Lower leg skin (tissue), 4 donors: ENCODE measurements around the gene SERINC2. TPM values are rescaled to one million over a fixed set of nuclear protein-coding genes. Genes with fewer than 3 reads are reported as not detected.
A peak's percentile ranks its signal among the peaks of the same experiment; 100 is the strongest.

Source experiments
- DNase-seq, 2 donors: peaks; one replicate each; pipeline ENCODE4 v3.0.0-alpha.2; 2019; ENCODE audit warnings: low spot score in 2 of 2
- H3K4me3 ChIP-seq: fragments of 200-600 bp; sonication (generic); 2 replicates; pipeline ENCODE4 v1.5.1; 2017; ENCODE audit warnings: mild to moderate bottlenecking, low read depth; ENCODE audit not compliant: poor library complexity, severe bottlenecking
- CTCF ChIP-seq, 3 donors: fragments of 450-650 bp; IDR thresholded peaks; one replicate each; pipeline ENCODE4 v1.5.1; 2016; ENCODE audit warnings: antibody characterized with exemption in 3 of 3, mild to moderate bottlenecking in 3 of 3, moderate library complexity in 2 of 3
- POLR2A ChIP-seq, 2 donors: fragments of 450-650 bp; IDR thresholded peaks; one replicate each; pipeline ENCODE4 v1.6.1; 2016 to 2017; ENCODE audit warnings: antibody characterized with exemption in 2 of 2, mild to moderate bottlenecking in 1 of 2, moderate library complexity in 1 of 2
- WGBS, 2 donors: methylation state at CpG; one replicate each; pipeline ENCODE4 v1.1.5; 2018; 5-methylcytosine and 5-hydroxymethylcytosine counted together
- intact Hi-C: fragments of 100-400 bp; cut with DNase I; formaldehyde crosslinking; loops from one replicate; pipeline ENCODE4 v1.15.0; 2023; ENCODE audit warnings: low total_unique reads
- total RNA-seq, 4 donors: library from RNA; depleted of rRNA; stranded (reverse); fragments of >200 nt; gene quantifications; one replicate each; pipeline ENCODE4 v1.1.0, GENCODE V29; 2016

The SERINC2 gene
- total RNA-seq, 4 donors from 2014 or later: 51.4 to 85.4 (median 60.6) TPM

GRCh38 chr1:31483012-31483946 lies 70.3 kb downstream of the SERINC2 start:
- peak in 1 of 2 donors; percentile 79 for DNase-seq
- TF ChIP-seq POLR2A (IDR thresholded peaks at IDR 0.05) (no peak), CTCF (IDR thresholded peaks at IDR 0.05) (no peak)
- H3K4me3 ChIP-seq: no peak overlapping the region
- WGBS, 2 donors: 31 to 36% methylated on average over 13 of the region's 13 CpGs
- intact Hi-C loops: loop anchor here (5.0 kb wide), 1 partner anchor 756 kb away; no protein-coding TSS in a partner anchor

Other genes with a start within 250 kb of the SERINC2 start
- 1 to 10 TPM in 2 of 4 donors, under 1 TPM in 2; 0.46 to 1.4 (median 0.91) TPM for gene NKAIN1, start 173.3 kb upstream of the SERINC2 start, total RNA-seq
- 10 to 100 TPM; 24.4 to 57.7 (median 37.0) TPM for gene SNRNP40, start 116.4 kb upstream of the SERINC2 start, total RNA-seq
- gene ZCCHC17, start 116.2 kb upstream of the SERINC2 start, total RNA-seq: 10 to 100 TPM; 14.9 to 23.2 (median 17.6) TPM
- 10 to 100 TPM in 2 of 4 donors, 1 to 10 TPM in 2; 2.5 to 12.1 (median 8.6) TPM for gene FABP3, start 40.1 kb upstream of the SERINC2 start, total RNA-seq
- 100 to 1,000 TPM in 1 of 4 donors, 10 to 100 TPM in 3; 39.1 to 107 (median 69.2) TPM for gene TINAGL1, start 163.3 kb downstream of the SERINC2 start, total RNA-seq
- under 1 TPM in 1 of 4 donors, not detected in 3; 0.42 TPM for gene HCRTR1, start 204.5 kb downstream of the SERINC2 start, total RNA-seq
- 100 to 1,000 TPM; 101 to 124 (median 115) TPM for gene PEF1, start 231.7 kb downstream of the SERINC2 start, total RNA-seq